Ovary (tissue), 3 donors: Measurements from ENCODE around the gene MATK.

Source experiments
- CTCF ChIP-seq, 3 donors: fragments of 450-650 bp in 2 of 3; fragments of 200-600 bp in 1 of 3; IDR thresholded peaks; one replicate each; pipeline versions ENCODE4 v1.5.1 to v1.8.0; 2016 to 2022; ENCODE audit warnings: antibody characterized with exemption in 3 of 3, mild to moderate bottlenecking in 1 of 3
- EP300 ChIP-seq: sonication (generic); formaldehyde crosslinking; IDR thresholded peaks from one replicate; pipeline ENCODE4 v1.6.1; 2017; ENCODE audit warnings: antibody characterized with exemption
- POLR2A ChIP-seq: fragments of 450-650 bp; IDR thresholded peaks from one replicate; pipeline ENCODE4 v1.6.1; 2017; ENCODE audit warnings: antibody characterized with exemption, mild to moderate bottlenecking, moderate library complexity
- donor health status: DM: no; HTN: no; CAD: no.

- TF ChIP-seq POLR2A = no peak
- peak; percentile 39 to 55 (median 43) for TF ChIP-seq CTCF (IDR thresholded peaks at IDR 0.05)
- no peak for TF ChIP-seq EP300
Observed at GRCh38 chr19:3821857-3822364, 35.7 kb upstream of the MATK start.
